HTR-8/SVneo (cell line): Measurements from ENCODE around the gene ALDH9A1.

Experiments
- DNase-seq: peaks from one replicate; pipeline ENCODE4 v3.0.0; 2011; ENCODE audit warnings: low spot score, mixed read lengths; ENCODE audit not compliant: insufficient read length
- FAIRE-seq: peaks from 2 replicates; lab custom pipeline; 2011; peaks lifted over from hg19 to GRCh38; lab: Jason Lieb, UNC

The ALDH9A1 gene

GRCh38 chr1:165629848-165630628 is 68.3 kb downstream of the ALDH9A1 start:
- DNase-seq, result no peak

GRCh38 chr1:165629151-165629550 is 69.2 kb downstream of the ALDH9A1 start:
- FAIRE-seq (no peak), DNase-seq (no peak)

More at GRCh38 chr1:165629848-165630628, 68.3 kb downstream of the ALDH9A1 start:
- no peak for FAIRE-seq

- FAIRE-seq (no peak), DNase-seq (no peak)
These were observed 70.1 kb downstream of the ALDH9A1 start for GRCh38 chr1:165628147-165628822.

- no peak for FAIRE-seq
These were observed 73.9 kb downstream of the ALDH9A1 start for GRCh38 chr1:165624441-165624840.

GRCh38 chr1:165623624-165624023 is 74.7 kb downstream of the ALDH9A1 start:
- FAIRE-seq (no peak), DNase-seq (no peak)

More at GRCh38 chr1:165624441-165624840, 73.9 kb downstream of the ALDH9A1 start:
- no peak for DNase-seq

GRCh38 chr1:165619647-165620151 is 78.7 kb downstream of the ALDH9A1 start:
- FAIRE-seq, result no peak
- DNase-seq, result no peak

- DNase-seq, result no peak
- no peak for FAIRE-seq
These were observed 81.3 kb downstream of the ALDH9A1 start for GRCh38 chr1:165616987-165617546.

GRCh38 chr1:165616054-165616612 is 82.2 kb downstream of the ALDH9A1 start:
- no peak for DNase-seq
- no peak for FAIRE-seq
